ENCODE results near the gene IFNA21.

DNA sequence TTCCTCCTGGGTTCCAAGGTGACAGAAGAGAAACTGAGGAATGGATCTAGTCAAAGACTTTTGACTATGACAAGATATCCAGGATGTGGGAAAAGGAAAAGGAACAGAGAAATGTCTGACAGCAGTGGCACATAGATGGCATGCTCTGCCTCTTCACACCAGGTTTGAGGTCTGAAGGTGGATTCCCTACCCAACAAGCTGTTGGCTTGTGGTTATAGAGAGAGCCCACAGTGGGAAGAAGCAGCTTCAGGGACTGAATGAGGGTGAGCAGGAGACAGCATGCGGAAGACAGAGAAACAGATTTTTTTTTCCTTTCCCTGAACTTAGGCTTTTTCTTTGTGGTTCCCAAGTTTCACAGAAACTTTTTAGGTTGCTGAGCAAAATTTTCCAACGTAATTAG, 45.4 kb downstream of the IFNA21 start:
- TF ChIP-seq, protein P1, sequence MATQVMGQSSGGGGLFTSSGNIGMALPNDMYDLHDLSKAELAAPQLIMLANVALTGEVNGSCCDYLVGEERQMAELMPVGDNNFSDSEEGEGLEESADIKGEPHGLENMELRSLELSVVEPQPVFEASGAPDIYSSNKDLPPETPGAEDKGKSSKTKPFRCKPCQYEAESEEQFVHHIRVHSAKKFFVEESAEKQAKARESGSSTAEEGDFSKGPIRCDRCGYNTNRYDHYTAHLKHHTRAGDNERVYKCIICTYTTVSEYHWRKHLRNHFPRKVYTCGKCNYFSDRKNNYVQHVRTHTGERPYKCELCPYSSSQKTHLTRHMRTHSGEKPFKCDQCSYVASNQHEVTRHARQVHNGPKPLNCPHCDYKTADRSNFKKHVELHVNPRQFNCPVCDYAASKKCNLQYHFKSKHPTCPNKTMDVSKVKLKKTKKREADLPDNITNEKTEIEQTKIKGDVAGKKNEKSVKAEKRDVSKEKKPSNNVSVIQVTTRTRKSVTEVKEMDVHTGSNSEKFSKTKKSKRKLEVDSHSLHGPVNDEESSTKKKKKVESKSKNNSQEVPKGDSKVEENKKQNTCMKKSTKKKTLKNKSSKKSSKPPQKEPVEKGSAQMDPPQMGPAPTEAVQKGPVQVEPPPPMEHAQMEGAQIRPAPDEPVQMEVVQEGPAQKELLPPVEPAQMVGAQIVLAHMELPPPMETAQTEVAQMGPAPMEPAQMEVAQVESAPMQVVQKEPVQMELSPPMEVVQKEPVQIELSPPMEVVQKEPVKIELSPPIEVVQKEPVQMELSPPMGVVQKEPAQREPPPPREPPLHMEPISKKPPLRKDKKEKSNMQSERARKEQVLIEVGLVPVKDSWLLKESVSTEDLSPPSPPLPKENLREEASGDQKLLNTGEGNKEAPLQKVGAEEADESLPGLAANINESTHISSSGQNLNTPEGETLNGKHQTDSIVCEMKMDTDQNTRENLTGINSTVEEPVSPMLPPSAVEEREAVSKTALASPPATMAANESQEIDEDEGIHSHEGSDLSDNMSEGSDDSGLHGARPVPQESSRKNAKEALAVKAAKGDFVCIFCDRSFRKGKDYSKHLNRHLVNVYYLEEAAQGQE (IDR thresholded peaks at IDR 0.05; ENCODE audit: insufficient read depth in 1 of 2, low read depth in 2 of 2, low read length in 2 of 2), result no peak
- TF ChIP-seq POLR2AphosphoS5 (IDR thresholded peaks at IDR 0.05; ENCODE audit: low read depth, low read length), result no peak
